Fibroblast of lung (primary cell): Measurements from ENCODE around the gene NOC4L.

Source experiments
- EZH2 ChIP-seq: IDR thresholded peaks from 2 replicates; pipeline ENCODE4 v1.5.1; 2012; ENCODE audit warnings: low read length, control low read depth, mild to moderate bottlenecking; ENCODE audit errors: missing control alignments
- TF ChIP-seq, protein P1 (sequence below), 2 donors: IDR thresholded peaks in 1 of 2; conservative IDR thresholded peaks in 1 of 2; 1 replicate in 1 of 2; 2 replicates in 1 of 2; pipeline ENCODE4 v1.5.1; 2011 to 2012; ENCODE audit warnings: low read length in 2 of 2, control low read depth in 1 of 2, inconsistent platforms in 1 of 2, low read depth in 1 of 2, mild to moderate bottlenecking in 1 of 2

DNA sequence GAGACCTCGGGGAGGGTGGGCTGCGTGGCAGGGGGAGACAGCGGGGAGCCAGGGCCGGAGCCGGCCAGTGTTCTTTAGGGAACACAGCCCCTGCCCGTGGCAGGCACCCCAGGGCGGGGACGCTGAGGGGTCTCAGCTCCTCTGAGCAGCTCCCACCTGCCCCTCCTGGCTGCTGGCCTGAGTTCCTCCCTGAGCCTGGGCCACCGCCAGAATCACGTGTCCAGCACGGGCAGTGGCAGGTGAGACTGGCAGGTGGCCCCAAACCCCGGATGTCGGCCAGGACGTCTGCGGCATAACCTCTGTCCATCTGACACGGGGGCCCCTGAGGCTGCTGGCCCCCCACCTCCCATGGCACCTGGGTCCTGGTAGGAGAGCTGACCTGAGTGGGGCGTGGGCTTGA lies 25.1 kb downstream of the NOC4L start:
- TF ChIP-seq, protein P1, sequence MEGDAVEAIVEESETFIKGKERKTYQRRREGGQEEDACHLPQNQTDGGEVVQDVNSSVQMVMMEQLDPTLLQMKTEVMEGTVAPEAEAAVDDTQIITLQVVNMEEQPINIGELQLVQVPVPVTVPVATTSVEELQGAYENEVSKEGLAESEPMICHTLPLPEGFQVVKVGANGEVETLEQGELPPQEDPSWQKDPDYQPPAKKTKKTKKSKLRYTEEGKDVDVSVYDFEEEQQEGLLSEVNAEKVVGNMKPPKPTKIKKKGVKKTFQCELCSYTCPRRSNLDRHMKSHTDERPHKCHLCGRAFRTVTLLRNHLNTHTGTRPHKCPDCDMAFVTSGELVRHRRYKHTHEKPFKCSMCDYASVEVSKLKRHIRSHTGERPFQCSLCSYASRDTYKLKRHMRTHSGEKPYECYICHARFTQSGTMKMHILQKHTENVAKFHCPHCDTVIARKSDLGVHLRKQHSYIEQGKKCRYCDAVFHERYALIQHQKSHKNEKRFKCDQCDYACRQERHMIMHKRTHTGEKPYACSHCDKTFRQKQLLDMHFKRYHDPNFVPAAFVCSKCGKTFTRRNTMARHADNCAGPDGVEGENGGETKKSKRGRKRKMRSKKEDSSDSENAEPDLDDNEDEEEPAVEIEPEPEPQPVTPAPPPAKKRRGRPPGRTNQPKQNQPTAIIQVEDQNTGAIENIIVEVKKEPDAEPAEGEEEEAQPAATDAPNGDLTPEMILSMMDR (conservative IDR thresholded peaks at IDR 0.05 in 1 of 2, IDR thresholded peaks at IDR 0.05 in 1 of 2; ENCODE audit: low read depth in 1 of 2, low read length in 2 of 2), result no peak
- no peak for TF ChIP-seq EZH2
